ENCODE measurements around the gene HOXA3. TPM values are rescaled to one million over a fixed set of nuclear protein-coding genes. Genes with fewer than 3 reads are reported as not detected.

Gene HOXA3
- total RNA-seq, 1 experiment from 2014 or later, result 9.2 TPM

DNA sequence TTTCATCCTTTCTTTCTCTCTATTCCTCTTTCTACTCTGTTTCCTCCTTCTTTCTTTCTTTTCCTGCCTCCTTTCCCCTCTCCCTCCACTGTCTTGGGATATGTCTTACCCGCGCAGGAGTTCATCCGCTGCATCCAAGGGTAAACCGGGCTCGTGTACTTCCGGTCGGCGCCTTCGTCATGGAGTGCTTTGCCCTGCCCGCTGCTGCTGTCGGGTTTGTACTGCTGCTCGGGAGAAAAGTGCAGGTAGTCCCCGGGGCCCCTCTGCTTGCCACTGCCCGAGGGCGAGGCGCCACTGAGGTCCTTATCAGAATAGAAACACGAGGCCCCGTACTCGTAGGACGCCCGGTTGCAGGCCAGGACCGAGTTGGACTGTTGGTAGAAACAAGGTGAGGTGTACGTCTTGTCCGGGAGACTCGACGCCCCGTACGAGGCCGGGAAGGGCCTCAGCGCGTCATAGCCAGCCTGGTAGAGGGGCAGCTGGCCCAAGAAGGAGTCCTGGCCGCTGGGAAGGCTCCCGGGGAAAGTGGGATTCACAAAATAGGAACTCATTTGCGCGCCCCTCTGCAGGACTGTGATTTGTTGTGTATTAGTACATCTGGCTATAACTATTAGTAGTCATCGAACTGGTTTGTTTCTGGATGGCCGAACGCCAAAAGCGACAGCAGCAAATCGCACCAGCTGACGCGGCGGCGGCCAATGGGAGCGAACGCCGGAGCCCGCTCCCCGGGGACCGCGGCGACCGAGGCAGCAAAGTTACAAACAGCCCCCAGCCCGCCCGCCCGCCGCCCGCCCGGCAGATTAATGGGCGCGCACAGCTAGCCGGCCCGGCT lies 5.0 kb downstream of the HOXA3 start, which contains the start of gene HOXA6:
Gene HOXA6 (minus strand): TSS at position 576 of the 832 bp plus-strand sequence. CDS start 25 bp downstream, at position 551.
- ATAC-seq, result peak; percentile 2; the same call in 1 of the 2 replicates

GRCh38 chr7:27146491-27147198 lies 5.7 kb downstream of the HOXA3 start:
- Histone ChIP-seq H3K9me2 (ENCODE audit: insufficient read depth) (no peaks in the 10 kb centered on the region), H3K4me3 (replicated peaks in 1 of 2; ENCODE audit: low read depth in 1 of 2, low read length in 2 of 2) (no peak overlapping the region), H3K27ac (ENCODE audit: low read depth, low read length) (no peak overlapping the region), H3K4me2 (ENCODE audit: low read length) (no peak overlapping the region), H3K36me3 (ENCODE audit: control insufficient read depth in 1 of 2, insufficient read depth in 2 of 2, low read length in 2 of 2) (peaks cover 6 to 12% of the 10 kb centered on the region in 2 experiments; a peak in 2 of 4 replicates), H3K9ac (ENCODE audit: low read length) (no peak overlapping the region), H3K79me2 (ENCODE audit: insufficient read depth, low read length) (peaks cover 44% of the 10 kb centered on the region), H2AFZ (ENCODE audit: low read depth, low read length, poor library complexity, severe bottlenecking) (no peak overlapping the region), H3K9me3 (ENCODE audit: control insufficient read depth in 1 of 2, insufficient read depth in 1 of 2, low read depth in 1 of 2, low read length in 2 of 2) (no peaks in the 10 kb centered on the region), H3K4me1 (ENCODE audit: control insufficient read depth in 1 of 2, insufficient read depth in 2 of 2, low read length in 2 of 2) (peaks cover 17 to 41% of the 10 kb centered on the region in 2 experiments), H3K27me3 (ENCODE audit: insufficient read depth, low read length) (no peaks in the 10 kb centered on the region), H4K20me1 (ENCODE audit: insufficient read depth) (no peaks in the 10 kb centered on the region)
- intact Hi-C loops (cut with micrococcal nuclease), result no loop called here
- BruUV-seq (replicated peaks), result no TSS peak
- ATAC-seq (no peak), DNase-seq (ENCODE audit: low read depth, low spot score) (no peak)
- no peak for TF ChIP-seq EGR1 (IDR thresholded peaks at IDR 0.05; ENCODE audit: low read depth)
- RAD21 ChIA-PET (ENCODE audit: low non-redundant PET in 1 of 2, low total read pairs in 2 of 2, uncharacterized antibody in 2 of 2, unreplicated experiment in 2 of 2), result no interaction called here
- CTCF ChIA-PET, result no interaction called here
- POLR2A ChIA-PET, result no interaction called here

More for the DNA sequence above, 5.0 kb downstream of the HOXA3 start, which contains the start of gene HOXA6:
- intact Hi-C loops (cut with micrococcal nuclease), result no loop called here
- Histone ChIP-seq H3K27me3 (ENCODE audit: insufficient read depth, low read length) (no peaks in the 10 kb centered on the region), H3K4me2 (ENCODE audit: low read length) (peak within 1 kb of the TSS; percentile 95), H3K27ac (ENCODE audit: low read depth, low read length) (peak within 1 kb of the TSS; percentile 82), H3K36me3 (ENCODE audit: control insufficient read depth in 1 of 2, insufficient read depth in 2 of 2, low read length in 2 of 2) (peaks cover 6 to 12% of the 10 kb centered on the region in 2 experiments; a peak in 2 of 4 replicates), H4K20me1 (ENCODE audit: insufficient read depth) (no peaks in the 10 kb centered on the region), H3K4me1 (ENCODE audit: control insufficient read depth in 1 of 2, insufficient read depth in 2 of 2, low read length in 2 of 2) (peaks cover 18 to 49% of the 10 kb centered on the region in 2 experiments), H2AFZ (ENCODE audit: low read depth, low read length, poor library complexity, severe bottlenecking) (no peak within 1 kb of the TSS), H3K9me2 (ENCODE audit: insufficient read depth) (no peaks in the 10 kb centered on the region), H3K4me3 (replicated peaks in 1 of 2; ENCODE audit: low read depth in 1 of 2, low read length in 2 of 2) (peak within 1 kb of the TSS; percentile 40 to 71), H3K9me3 (ENCODE audit: control insufficient read depth in 1 of 2, insufficient read depth in 1 of 2, low read depth in 1 of 2, low read length in 2 of 2) (no peaks in the 10 kb centered on the region), H3K79me2 (ENCODE audit: insufficient read depth, low read length) (peaks cover 45% of the 10 kb centered on the region), H3K9ac (ENCODE audit: low read length) (peak within 1 kb of the TSS; percentile 74)
- CTCF ChIA-PET, result no interaction called here
- RAD21 ChIA-PET (ENCODE audit: low non-redundant PET in 1 of 2, low total read pairs in 2 of 2, uncharacterized antibody in 2 of 2, unreplicated experiment in 2 of 2), result interaction anchor here in 1 of 2 experiments (0.6 kb wide), 1 partner anchor 14 kb away, joined by 3 read pairs; no protein-coding TSS in a partner anchor
- no peak for TF ChIP-seq SRF (IDR thresholded peaks at IDR 0.05; ENCODE audit: low read depth)
- no peak for TF ChIP-seq POLR2A (IDR thresholded peaks at IDR 0.05; ENCODE audit: borderline replicate concordance, extremely low read depth, insufficient read depth, insufficient read length)
- TF ChIP-seq ZNF274 (IDR thresholded peaks at IDR 0.05; ENCODE audit: low read depth, low read length), result no peak
- no peak for DNase-seq (ENCODE audit: low read depth, low spot score)
- POLR2A ChIA-PET, result no interaction called here
- no TSS peak for BruUV-seq (replicated peaks)

All from HCT116 (cell line).